HT-29 (cell line): Measurements from ENCODE around the gene MED12L. TPM values are rescaled to one million over a fixed set of nuclear protein-coding genes. Genes with fewer than 3 reads are reported as not detected.

ENCODE experiments used
- DNase-seq: peaks from one replicate; pipeline ENCODE4 v3.0.0-alpha.2; 2015; ENCODE audit warnings: low spot score
- total RNA-seq: library from RNA; depleted of rRNA; stranded (reverse); fragments of >200 nt; shearing (Covaris generic); gene quantifications from 2 replicates; pipeline ENCODE4 v1.2.3, GENCODE V29; 2014

MED12L gene
- total RNA-seq, 1 experiment from 2014 or later, result not detected

GRCh38 chr3:151171145-151171757 lies 85.8 kb downstream of the MED12L start:
- no peak for DNase-seq

GRCh38 chr3:151174351-151174750 lies 88.9 kb downstream of the MED12L start:
- DNase-seq, result no peak

GRCh38 chr3:151175952-151176351 lies 90.5 kb downstream of the MED12L start:
- no peak for DNase-seq

GRCh38 chr3:151178208-151178845 lies 92.9 kb downstream of the MED12L start:
- DNase-seq, result peak; percentile 90

- no peak for DNase-seq
Measured at GRCh38 chr3:151182349-151183079, 97.0 kb downstream of the MED12L start.

GRCh38 chr3:151183265-151183671 lies 97.8 kb downstream of the MED12L start:
- no peak for DNase-seq

- no peak for DNase-seq
Measured at GRCh38 chr3:151191095-151191494, 105.6 kb downstream of the MED12L start.

- DNase-seq, result no peak
Measured at GRCh38 chr3:151192545-151192944, 107.1 kb downstream of the MED12L start.

- no peak for DNase-seq
Measured at GRCh38 chr3:151195826-151196225, 110.4 kb downstream of the MED12L start.

- no peak for DNase-seq
Measured at GRCh38 chr3:151196434-151196833, 111.0 kb downstream of the MED12L start.

GRCh38 chr3:151197228-151197627 lies 111.8 kb downstream of the MED12L start:
- no peak for DNase-seq

GRCh38 chr3:151197981-151198767 lies 112.7 kb downstream of the MED12L start:
- no peak for DNase-seq

- DNase-seq, result no peak
Measured at GRCh38 chr3:151198849-151199248, 113.4 kb downstream of the MED12L start.

GRCh38 chr3:151199554-151200438 lies 114.3 kb downstream of the MED12L start:
- no peak for DNase-seq

GRCh38 chr3:151200586-151200985 lies 115.1 kb downstream of the MED12L start:
- no peak for DNase-seq

- DNase-seq, result no peak
Measured at GRCh38 chr3:151201051-151201730, 115.7 kb downstream of the MED12L start.

GRCh38 chr3:151203051-151203420 lies 117.6 kb downstream of the MED12L start, which contains the start of gene GPR171:
TSS of gene GPR171 (minus strand) at chr3:151203216. CDS start at chr3:151199386, 3,830 bp downstream.
- DNase-seq, result no peak

GRCh38 chr3:151204530-151205402 lies 119.3 kb downstream of the MED12L start:
- DNase-seq, result no peak

GRCh38 chr3:151205482-151205881 lies 120.0 kb downstream of the MED12L start:
- DNase-seq, result no peak
